GM19240 (cell line): Measurements from ENCODE around the gene ADM.

Experiments
- DNase-seq: peaks from one replicate; pipeline ENCODE4 v3.0.0; 2011; ENCODE audit warnings: low spot score; ENCODE audit not compliant: insufficient read length

The ADM gene

GRCh38 chr11:10289765-10290380 is 15.0 kb upstream of the ADM start:
- no peak for DNase-seq

GRCh38 chr11:10291801-10292638 is 12.9 kb upstream of the ADM start:
- no peak for DNase-seq

- DNase-seq, result no peak
These were observed 11.2 kb upstream of the ADM start, which contains the start of gene SBF2 for GRCh38 chr11:10293423-10294289. TSS of gene SBF2 (minus strand) at chr11:10294219. CDS start at chr11:10294069, 150 bp downstream.

DNA sequence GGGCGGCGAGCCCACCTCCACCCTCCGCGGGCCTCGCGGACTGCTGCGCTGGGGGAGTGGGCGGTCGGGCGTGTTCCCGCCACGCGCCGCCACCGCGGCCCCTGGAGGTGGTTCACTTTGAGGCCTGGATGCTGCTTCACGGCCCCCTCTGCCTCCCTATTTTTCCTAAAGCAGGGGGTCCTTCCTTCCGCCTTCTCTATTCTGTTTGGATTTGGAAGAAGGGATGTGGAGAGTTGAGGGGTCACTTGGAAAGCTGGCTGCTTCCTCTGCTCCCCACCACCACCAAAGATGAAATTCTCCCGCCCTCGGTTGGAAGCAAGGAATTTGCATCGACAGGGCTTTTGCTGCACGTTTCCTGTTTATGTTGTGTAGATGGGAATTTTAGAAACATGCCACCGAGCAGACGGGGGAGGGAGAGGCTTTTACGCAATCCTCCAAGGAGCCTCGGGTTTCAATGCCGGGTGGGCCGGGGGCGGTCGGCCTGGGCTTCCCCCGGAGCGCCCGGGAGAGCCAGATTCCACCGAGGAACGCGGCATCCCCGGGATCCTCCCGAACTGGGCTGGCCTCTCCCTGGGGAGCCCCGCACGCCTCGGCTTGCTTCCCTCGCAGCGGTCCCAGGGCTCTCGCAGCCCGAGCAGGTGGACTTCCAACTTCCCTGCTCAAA is 10.5 kb upstream of the ADM start:
- DNase-seq, result no peak

DNA sequence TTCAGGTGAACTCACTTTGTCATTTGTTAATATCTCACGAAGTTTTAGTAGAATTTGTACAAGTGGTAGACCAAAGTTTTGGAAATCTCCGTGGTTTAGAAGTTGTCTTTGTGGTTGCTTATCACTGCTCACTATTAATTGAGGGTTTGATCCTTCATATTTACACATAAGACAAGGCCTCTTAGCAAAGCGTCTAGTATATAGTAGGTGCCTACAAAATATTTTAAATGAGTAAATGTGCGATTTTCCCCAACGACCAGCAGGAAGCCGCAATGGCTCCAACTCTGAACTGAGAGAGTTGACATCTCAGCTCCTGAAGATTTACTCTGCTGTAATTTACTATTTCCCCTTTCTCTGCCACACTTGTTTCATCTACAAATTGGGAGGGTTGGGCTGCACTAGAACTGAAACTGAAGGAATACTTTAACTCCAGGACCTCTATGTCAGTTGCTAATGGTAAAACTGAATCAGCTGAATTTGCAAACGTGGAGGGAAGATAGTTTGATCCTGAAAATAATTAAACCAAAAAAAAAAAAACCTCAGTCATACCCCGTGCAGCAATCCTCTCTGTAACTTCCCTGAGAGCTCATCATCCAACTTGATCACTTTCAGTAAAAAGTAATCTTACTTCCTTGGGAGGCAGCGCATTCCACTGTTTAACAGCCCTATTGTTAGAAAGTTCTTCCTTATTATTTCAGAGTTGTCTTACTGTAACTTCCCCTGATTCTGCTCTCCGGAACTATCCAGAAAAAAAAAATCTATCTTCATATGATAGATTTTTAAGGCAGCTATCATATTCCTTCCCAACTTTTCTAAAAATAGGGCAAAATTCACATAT is 9.6 kb upstream of the ADM start:
- DNase-seq, result no peak

DNA sequence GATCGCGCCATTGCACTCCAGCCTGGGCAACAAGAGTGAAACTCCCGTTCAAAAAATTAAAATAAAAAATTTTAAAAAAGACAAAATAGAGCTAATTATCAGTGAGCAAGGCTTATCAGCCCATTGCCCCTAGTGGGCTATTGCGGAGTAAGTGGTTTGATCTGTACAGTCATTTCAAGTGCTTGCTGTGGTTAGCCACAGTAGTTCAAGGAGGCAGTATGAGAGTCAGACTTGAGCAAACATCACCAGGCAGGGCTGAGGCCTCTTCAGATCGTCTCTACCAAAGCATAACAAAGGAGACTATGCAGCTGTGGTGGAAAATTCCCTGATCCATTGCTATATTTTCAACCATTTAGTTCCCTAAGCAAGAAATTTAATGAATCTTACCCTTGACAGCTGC is 6.5 kb upstream of the ADM start:
- DNase-seq, result peak; percentile 56

GRCh38 chr11:10301656-10302358 is 3.1 kb upstream of the ADM start:
- no peak for DNase-seq

- DNase-seq, result no peak
These were observed 2.5 kb upstream of the ADM start for GRCh38 chr11:10302359-10302743.

DNA sequence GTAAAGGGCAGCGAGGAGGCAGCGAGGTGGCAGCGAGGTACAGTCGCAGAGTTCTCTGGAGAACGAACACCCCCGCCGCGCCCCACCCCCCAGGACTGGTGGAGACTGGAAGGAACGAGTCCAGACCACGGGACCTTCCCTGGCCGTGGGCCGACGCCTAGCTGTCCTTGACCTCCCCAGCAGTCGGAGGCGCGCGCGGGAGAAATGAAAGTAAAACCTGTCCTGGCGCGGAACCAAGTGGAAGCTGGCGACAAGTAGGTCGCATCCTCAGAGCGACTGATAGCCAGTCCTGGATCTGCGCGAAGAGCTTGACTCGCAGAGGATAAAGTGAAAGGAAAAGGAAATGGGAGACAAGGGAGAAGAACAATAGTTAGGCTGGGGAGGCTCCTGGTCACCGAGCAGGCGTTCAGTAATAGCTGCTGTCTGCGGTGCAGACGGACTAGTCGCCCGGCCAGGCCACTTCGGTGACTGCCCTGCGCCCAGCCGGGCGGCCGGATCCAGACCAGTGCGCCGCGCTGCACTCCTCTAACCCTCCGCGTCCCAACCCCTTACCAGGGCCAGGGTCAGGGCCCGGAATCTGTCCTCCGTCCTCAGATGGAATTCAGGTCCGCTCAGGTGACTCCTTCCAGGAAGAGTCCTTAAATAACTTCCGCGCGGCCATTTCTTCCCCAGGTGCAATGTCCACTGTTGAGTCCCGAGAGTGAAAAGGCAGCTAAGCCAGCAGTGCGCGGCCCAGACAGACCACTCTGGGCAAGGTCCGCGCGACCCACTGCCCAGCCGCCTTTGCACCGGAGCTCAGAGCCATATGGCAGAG is 1.9 kb upstream of the ADM start:
- DNase-seq, result no peak

GRCh38 chr11:10303558-10304363 is 1.1 kb upstream of the ADM start:
- no peak for DNase-seq

DNA sequence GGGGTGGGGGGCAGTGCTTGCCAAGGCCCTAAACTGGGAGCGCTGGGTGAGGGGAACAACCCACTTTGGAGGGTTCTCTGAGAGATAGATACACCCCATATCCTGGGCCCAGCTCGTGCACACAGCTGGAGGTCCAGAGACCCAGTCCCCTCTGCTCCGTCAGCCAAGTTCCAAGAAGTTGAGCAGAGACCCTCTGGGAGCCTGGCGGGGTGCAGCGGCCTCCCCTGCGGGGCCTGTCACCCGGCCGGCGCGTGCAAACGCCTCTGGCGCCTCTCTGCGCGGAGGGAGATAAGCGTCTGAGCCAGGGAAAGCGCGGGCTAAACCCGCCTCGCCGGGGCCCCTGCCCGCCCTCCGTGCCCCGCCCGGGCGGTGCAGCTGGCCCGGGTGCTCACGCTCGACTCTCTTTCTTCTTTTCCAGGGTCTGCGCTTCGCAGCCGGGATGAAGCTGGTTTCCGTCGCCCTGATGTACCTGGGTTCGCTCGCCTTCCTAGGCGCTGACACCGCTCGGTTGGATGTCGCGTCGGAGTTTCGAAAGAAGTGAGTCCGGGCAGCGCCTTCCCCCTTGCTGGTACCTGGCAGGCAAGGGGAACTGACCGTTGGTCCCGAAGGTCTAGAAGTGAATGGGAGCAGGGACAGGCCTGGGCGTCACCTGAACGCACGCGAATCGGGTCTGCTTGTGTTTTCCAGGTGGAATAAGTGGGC is 540 bp downstream of the ADM start:
- DNase-seq, result no peak

DNA sequence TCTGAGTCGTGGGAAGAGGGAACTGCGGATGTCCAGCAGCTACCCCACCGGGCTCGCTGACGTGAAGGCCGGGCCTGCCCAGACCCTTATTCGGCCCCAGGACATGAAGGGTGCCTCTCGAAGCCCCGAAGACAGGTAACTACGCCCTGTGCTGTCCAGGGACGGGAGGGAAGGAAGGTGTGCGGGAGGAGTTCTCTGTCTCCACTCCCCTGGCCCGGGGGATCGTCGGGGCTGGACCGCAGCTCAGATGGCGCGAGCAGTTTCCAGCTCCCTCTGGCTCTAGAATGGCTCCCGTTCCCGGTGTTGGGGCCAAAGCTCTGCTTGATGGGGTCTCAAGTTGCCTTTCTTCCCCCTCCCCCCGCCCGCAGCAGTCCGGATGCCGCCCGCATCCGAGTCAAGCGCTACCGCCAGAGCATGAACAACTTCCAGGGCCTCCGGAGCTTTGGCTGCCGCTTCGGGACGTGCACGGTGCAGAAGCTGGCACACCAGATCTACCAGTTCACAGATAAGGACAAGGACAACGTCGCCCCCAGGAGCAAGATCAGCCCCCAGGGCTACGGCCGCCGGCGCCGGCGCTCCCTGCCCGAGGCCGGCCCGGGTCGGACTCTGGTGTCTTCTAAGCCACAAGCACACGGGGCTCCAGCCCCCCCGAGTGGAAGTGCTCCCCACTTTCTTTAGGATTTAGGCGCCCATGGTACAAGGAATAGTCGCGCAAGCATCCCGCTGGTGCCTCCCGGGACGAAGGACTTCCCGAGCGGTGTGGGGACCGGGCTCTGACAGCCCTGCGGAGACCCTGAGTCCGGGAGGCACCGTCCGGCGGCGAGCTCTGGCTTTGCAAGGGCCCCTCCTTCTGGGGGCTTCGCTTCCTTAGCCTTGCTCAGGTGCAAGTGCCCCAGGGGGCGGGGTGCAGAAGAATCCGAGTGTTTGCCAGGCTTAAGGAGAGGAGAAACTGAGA is 1.4 kb downstream of the ADM start:
- no peak for DNase-seq

DNA sequence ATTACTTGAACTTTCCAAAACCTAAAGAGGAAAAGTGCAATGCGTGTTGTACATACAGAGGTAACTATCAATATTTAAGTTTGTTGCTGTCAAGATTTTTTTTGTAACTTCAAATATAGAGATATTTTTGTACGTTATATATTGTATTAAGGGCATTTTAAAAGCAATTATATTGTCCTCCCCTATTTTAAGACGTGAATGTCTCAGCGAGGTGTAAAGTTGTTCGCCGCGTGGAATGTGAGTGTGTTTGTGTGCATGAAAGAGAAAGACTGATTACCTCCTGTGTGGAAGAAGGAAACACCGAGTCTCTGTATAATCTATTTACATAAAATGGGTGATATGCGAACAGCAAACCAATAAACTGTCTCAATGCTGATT is 2.1 kb downstream of the ADM start:
- DNase-seq, result no peak

DNA sequence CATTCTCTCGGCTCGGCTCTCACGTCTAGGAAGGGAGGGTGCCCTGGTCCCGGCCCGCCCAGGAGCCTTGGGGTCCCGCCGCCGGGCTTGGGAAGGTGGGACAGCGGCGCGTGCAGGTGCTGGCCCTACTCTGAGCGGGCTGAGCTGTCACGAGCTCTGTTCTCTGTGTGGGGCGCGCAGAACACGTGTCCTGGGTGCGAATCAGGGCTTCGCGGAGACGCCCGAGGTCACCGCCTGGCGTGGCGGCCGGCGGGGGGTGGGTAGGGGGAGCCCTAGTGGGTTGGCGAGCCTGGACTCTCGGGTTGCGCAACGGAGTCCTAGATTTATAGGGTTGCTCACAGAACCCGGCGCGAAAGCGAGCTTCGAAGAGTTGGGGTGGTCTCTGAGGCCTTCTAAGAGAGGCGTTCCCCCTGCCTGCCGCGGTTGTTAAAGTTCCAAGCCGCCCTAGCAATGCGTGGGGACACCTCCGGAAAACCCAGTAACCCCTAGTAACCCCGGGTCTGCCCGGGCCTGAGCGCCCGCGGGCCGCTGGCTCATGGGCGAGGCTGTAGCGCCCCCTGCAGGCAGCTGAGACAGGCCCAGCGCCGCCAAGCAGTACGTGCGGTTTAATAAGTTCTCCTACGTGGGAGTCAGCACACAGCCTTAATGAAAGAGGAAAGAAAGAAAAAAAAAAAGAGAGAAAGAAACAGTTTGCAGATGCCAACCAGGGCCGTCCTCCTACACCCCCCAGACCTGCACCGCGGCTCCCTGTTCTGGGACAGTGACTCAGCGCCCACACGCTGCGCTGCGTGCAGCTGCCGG is 2.7 kb downstream of the ADM start:
- DNase-seq, result no peak

GRCh38 chr11:10308201-10308954 is 3.5 kb downstream of the ADM start:
- no peak for DNase-seq
